Endothelial cell (in vitro differentiated cells): ENCODE data around the gene SLC6A16. TPM values are rescaled to one million over a fixed set of nuclear protein-coding genes. Genes with fewer than 3 reads are reported as not detected.
"Not testable (repeated sequence)": the region's sequence is repeated elsewhere in the genome, so short reads cannot be mapped to it uniquely, and the experiment has no call there.

ENCODE experiments used
- DNase-seq: peaks from one replicate; pipeline ENCODE4 v3.0.0; 2021; ENCODE audit warnings: low spot score
- H3K27ac Mint-ChIP-seq: one replicate; pipeline ENCODE4 v1.8.0; 2021; ENCODE audit warnings: mixed read lengths, inconsistent platforms; ENCODE audit not compliant: unreplicated experiment
- H3K27me3 Mint-ChIP-seq: one replicate; pipeline ENCODE4 v1.8.0; 2021; ENCODE audit warnings: mild to moderate bottlenecking, moderate library complexity, mixed read lengths, inconsistent platforms; ENCODE audit not compliant: unreplicated experiment
- H3K36me3 Mint-ChIP-seq: one replicate; pipeline ENCODE4 v1.8.0; 2021; ENCODE audit warnings: mild to moderate bottlenecking, low read depth, mixed read lengths, inconsistent platforms; ENCODE audit not compliant: unreplicated experiment
- H3K4me1 Mint-ChIP-seq: one replicate; pipeline ENCODE4 v1.8.0; 2021; ENCODE audit warnings: mild to moderate bottlenecking, mixed read lengths, inconsistent platforms; ENCODE audit not compliant: unreplicated experiment
- H3K4me3 Mint-ChIP-seq: one replicate; pipeline ENCODE4 v1.8.0; 2021; ENCODE audit warnings: mild to moderate bottlenecking, mixed read lengths, inconsistent platforms; ENCODE audit not compliant: unreplicated experiment
- H3K9me3 Mint-ChIP-seq: one replicate; pipeline ENCODE4 v1.8.0; 2021; ENCODE audit warnings: mixed read lengths, inconsistent platforms; ENCODE audit not compliant: unreplicated experiment
- CTCF ChIP-seq: fragments of 200-600 bp; sonication (generic); IDR thresholded peaks from one replicate; pipeline ENCODE4 v1.5.0; 2021; ENCODE audit warnings: antibody characterized with exemption; ENCODE audit not compliant: unreplicated experiment
- total RNA-seq: library from RNA; stranded (reverse); fragmentation: NEBNext Ultra II Directional; extraction: Animal tissue kit (Norgen Biotek cat#: 25700); gene quantifications from one replicate; pipeline ENCODE4 v1.2.1, GENCODE V29; 2021; ENCODE audit not compliant: unreplicated experiment

Gene SLC6A16
- total RNA-seq, 1 donor from 2014 or later: 4.0 TPM

DNA sequence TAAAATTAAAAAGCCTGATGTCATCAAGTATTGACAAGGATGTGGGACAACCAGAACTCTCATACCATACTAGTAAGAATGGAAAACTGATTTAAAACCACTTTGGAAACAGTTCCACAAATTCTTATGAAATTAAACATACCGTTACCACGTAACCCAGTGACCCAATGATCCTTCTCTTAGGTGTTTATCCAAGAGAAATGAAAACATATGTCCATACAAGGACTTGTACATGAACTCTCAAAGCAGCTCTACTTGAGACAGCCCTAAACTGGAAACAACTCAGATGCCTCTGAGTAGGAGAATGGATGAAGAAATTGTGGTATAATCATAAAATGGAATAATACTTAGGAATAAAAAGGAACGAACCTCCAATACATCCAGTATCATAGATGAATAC, 27.6 kb downstream of the SLC6A16 start:
- H3K27ac Mint-ChIP-seq: no peak overlapping the region
- no peaks in the 10 kb centered on the region for H3K27me3 Mint-ChIP-seq
- H3K4me3 Mint-ChIP-seq: no peak overlapping the region
- no peak for TF ChIP-seq CTCF
- no peaks in the 10 kb centered on the region for H3K4me1 Mint-ChIP-seq
- H3K36me3 Mint-ChIP-seq: no peaks in the 10 kb centered on the region
- H3K9me3 Mint-ChIP-seq: peaks cover under 1% of the 10 kb centered on the region
- no peak for DNase-seq

DNA sequence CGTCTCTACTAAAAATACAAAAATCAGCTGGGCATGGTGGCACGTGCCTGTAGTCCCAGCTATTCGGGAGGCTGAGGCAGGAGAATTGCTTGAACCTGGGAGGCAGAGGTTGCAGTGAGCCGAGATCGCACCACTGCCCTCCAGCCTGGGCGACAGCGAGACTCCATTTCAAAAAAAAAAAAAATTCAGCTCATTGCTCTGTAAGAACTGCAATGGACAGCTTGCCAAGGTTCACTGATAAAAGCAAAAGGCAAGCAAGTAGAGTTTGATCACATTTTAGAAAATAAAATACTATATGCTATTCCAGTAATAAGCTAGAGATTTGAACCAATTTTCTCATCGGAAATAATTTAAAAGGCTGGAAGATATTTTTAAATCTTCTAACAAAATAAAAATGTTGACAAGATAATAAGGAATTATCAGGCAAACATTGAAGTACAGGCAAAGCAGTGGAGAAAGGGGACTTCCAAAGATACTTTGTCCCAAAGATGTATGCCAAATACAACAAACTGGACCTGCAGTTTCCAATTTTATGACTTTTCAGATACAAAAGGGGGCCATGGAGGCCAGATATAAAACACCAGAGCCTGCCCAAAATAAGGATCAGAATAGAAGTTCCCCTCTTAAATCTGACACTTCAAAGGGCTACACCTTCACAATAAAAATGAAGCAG, 29.6 kb downstream of the SLC6A16 start:
- Mint-ChIP-seq H3K27ac (no peak overlapping the region), H3K4me3 (no peak overlapping the region), H3K36me3 (no peaks in the 10 kb centered on the region), H3K4me1 (no peaks in the 10 kb centered on the region), H3K27me3 (no peaks in the 10 kb centered on the region), H3K9me3 (no peaks in the 10 kb centered on the region)
- TF ChIP-seq CTCF: no peak
- DNase-seq: no peak

DNA sequence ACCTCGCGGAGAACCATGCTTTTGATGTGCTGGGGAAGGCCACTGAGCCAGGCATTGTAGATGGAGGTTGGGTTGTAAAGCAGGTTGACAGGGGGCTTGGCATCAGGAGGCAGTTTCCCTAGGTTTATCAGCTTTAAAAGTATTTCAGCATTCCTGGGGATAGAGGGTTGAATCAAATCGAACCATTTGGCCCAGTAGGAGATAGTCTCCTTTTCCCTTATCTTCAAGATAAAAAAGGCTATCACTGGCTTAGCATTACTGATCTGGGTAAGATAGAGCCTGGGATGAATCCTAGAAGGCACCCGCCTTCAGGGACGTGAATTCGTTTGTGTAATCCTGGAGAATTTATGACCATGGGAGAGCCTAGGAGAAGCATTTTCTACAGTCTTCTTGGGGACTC, 30.6 kb downstream of the SLC6A16 start:
- no peak for DNase-seq
- no peak overlapping the region for H3K4me3 Mint-ChIP-seq
- no peaks in the 10 kb centered on the region for H3K4me1 Mint-ChIP-seq
- no peaks in the 10 kb centered on the region for H3K9me3 Mint-ChIP-seq
- no peak for TF ChIP-seq CTCF
- no peaks in the 10 kb centered on the region for H3K27me3 Mint-ChIP-seq
- no peak overlapping the region for H3K27ac Mint-ChIP-seq
- H3K36me3 Mint-ChIP-seq: no peaks in the 10 kb centered on the region

DNA sequence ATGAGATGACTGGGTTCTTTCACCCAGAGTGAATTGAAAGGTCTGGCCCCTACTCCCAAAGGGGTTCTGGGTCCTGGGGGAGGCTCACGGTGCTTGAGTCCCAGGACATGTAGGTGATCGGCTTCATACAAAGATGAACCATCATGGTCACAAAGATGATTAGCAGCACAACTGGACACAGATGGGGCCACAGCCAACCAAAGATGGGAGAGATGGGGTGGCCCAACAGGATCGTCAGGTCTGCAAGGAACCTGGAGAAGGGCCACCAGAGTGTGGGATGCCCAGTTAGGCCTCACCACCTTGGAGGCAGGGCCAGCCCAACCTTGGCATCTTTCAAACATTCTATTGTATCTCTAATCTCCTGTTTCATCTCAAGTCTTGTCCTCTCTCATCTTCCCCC, 34.5 kb downstream of the SLC6A16 start:
- no peaks in the 10 kb centered on the region for H3K27me3 Mint-ChIP-seq
- no peak for TF ChIP-seq CTCF
- DNase-seq: no peak
- H3K27ac Mint-ChIP-seq: no peak overlapping the region
- peaks cover 5% of the 10 kb centered on the region for H3K9me3 Mint-ChIP-seq
- no peak overlapping the region for H3K4me3 Mint-ChIP-seq
- H3K4me1 Mint-ChIP-seq: no peaks in the 10 kb centered on the region
- H3K36me3 Mint-ChIP-seq: peaks cover 4% of the 10 kb centered on the region

- not testable (repeated sequence) for H3K4me3 Mint-ChIP-seq, DNase-seq, H3K36me3 Mint-ChIP-seq, H3K4me1 Mint-ChIP-seq, H3K27ac Mint-ChIP-seq, H3K27me3 Mint-ChIP-seq, H3K9me3 Mint-ChIP-seq
These were observed 35.7 kb downstream of the SLC6A16 start for GRCh38 chr19:49289286-49289685.

- not testable (repeated sequence) for H3K27me3 Mint-ChIP-seq, H3K9me3 Mint-ChIP-seq, H3K36me3 Mint-ChIP-seq, H3K27ac Mint-ChIP-seq, H3K4me3 Mint-ChIP-seq, DNase-seq, H3K4me1 Mint-ChIP-seq
These were observed 36.8 kb downstream of the SLC6A16 start for GRCh38 chr19:49288205-49288604.
